Glomerular visceral epithelial cell (primary cell): Measurements from ENCODE around the gene CTPS1.

ENCODE experiments used
- DNase-seq: peaks from one replicate; pipeline ENCODE4 v3.0.0-alpha.2; 2016; ENCODE audit errors: extremely low spot score

CTPS1 gene

DNA sequence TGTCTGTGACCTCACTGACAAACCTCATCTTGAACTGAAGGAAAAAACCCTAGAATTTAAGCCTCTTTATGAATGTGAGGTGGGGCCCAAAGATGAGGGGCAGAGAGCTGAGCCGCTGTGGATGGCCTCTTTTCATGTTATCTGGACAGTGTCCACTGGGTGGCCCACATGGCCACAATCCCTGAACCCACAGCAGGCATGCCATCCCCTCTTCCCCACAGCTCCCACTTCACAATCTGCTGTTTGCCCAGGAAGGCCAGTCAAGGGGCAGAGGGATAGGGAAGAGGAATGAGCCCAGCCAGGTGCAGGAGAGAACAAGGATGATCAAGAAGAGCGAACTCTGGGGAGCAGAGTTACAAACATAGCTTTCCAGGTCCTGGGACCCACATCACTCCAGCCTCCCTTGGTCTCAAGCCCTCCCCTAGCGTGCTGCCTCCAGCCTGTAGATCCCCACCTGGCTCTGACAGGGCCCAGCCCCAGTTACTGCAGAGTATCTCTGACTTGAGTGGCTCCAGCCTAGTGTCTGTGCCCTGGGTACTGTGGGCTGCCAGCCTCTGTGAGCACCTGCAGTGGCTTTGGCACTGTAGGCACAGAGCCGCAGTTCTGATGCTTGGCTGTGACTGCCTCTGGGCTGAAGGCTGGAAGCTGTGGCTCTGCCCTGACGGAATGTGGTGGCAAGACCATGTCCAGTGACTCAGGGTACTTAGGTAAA lies 43.9 kb downstream of the CTPS1 start:
- peak; percentile 38 for DNase-seq

DNA sequence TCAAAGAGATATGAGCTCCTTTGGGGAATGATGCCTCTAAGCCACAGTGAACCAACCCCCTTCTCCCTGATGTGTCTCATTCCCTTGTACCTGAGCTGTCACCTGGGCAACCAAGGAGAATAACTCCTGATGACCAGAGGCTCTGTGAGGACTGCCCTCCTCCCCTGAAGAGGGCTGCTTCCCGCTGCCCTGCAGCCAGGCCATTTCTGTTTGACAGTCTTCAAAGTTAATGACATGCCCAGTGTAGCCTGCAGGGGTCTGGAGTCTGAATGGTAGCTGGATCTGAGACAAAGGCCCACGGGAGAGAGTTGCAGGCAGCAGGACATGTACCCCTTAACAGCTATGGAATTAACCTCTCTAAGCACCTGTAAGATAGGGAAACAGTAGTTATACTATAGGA lies 45.5 kb downstream of the CTPS1 start:
- no peak for DNase-seq

DNA sequence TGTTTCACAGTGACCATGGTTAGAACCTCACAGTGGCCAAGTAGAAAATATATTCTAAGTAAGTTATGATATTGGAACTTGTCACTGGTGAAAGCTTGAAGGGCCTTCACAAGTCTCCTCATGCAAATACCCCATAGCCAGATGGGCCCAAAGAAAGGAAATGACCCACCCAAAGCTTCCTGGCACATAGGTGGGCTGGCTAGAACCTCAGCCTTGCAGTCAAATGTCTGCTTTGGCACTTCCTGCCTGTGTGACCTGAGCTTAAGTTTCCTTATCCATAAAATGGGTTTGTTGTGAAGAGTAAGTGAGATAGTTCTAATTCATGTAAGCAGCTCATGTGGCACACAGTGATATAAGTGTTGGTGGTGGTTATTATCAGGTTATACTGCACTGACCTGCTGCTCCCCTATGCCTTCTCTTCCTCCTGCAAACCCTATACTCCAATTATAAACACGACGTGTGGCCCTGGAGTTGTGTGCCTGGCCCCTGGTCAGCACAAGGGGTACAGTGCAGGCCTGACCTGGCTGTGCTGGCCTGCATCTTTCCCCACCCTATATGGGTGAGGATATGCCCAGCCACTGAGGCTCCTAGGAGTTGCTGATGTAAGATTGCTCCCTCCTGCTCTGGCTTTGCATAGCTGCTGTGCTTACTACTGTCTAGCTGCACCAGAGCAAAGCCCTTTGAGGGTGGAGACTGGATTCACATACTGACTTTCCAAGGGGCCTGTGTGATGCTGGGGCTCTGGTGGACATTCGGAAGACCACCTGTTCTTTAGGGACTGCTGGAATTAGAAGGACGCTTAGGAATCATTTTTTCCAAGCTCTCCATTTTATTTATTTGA lies 46.7 kb downstream of the CTPS1 start:
- no peak for DNase-seq

DNA sequence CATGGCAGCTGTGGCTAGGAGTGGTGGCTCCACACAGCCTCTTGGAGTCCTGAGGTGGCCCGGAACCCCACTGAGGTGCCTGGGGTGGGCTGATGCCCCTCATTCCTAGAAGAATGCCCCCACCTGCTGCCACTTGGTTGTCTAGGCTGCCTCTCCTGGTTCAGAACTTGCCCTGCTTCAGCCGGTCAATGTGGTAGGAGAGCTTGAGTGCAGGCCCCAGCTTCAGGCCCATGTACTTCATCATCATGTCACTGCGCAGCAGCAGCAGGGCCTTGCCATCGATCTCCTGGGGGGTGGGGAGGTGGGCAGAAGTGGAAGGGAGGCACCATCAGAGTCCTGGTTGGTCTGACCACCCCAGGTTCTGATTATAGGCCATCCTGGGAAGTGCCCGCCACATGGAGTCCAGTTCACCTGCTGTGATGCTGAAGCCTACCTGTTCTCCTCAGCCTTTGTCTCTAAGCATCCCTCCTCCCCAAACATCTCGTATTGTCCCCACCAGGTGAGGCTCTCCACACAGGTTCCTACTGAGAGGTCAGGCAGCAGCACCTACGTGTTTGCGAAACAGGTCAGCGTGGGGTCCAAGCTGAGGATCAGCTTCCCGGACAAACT lies 48.6 kb downstream of the CTPS1 start:
- no peak for DNase-seq

DNA sequence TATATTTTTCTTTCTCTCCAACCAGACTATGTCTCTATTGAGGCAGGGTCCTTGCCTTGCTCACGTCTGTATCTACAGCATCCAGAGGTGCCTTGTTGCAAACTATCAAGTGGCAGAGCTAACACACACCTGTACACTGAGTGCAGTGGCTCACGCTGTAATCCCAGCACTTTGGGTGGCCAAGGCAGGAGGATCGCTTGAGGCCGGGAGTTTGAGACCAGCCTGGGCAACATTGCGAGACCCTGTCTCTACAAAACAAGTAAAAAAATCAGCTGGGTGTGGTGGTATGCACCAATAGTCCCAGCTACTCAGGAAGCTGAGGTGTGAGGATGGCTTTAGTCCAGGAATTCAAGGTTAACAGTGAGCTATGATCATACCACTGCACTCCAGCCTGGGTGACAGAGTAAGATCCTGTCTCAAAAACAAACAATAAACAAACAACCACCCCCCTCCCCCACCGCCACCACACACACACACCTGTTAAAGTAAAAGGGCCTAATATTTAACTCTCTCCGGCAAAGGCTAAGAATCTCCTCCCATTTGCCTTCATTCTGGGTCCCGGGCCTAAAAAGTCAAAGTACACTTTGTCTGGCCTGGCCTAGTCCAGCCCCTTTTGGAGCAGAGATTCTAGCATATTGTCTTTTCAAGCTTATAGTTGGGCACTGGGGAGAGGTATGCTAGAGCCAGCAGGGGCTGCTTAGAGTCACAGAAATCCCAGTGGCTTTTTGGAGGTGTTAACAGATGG lies 51.5 kb downstream of the CTPS1 start:
- DNase-seq, result no peak

DNA sequence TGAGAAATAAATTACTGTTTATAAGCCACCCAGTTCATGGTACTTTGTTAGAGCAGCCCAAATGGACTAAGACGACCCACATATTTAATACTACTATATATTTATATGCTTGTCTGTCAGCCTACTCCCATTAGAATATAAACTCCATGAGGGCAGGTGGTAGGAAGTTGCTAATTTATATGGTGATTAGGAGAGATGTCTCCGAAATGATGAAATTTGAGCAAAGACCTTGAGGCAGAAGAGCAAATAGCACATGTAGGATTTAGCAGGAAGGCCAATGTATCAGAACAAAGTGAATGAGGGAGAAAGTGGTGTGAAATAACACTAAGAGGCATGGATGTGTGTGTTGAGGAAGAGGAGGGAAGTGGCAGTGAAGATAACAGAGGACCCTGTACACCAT lies 52.7 kb downstream of the CTPS1 start:
- no peak for DNase-seq

DNA sequence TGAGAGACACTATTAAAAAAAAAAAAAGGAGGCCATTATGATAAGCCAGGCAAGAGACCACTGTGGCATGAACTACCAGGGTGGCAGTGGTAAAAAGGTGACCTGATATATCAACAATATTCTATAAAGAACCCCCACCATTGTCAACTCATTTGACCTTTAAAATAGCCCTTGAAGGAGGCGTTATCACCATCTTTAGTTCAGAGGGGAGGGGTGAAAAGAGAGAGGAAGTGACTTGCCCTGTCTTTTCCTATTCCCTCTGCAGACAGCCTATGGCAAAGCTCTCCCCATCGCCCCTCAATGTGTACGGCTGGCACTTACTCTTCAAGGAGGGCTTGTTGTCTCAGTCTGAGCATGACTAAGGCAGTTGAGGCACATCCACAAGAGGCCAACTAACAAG lies 53.8 kb downstream of the CTPS1 start:
- no peak for DNase-seq

DNA sequence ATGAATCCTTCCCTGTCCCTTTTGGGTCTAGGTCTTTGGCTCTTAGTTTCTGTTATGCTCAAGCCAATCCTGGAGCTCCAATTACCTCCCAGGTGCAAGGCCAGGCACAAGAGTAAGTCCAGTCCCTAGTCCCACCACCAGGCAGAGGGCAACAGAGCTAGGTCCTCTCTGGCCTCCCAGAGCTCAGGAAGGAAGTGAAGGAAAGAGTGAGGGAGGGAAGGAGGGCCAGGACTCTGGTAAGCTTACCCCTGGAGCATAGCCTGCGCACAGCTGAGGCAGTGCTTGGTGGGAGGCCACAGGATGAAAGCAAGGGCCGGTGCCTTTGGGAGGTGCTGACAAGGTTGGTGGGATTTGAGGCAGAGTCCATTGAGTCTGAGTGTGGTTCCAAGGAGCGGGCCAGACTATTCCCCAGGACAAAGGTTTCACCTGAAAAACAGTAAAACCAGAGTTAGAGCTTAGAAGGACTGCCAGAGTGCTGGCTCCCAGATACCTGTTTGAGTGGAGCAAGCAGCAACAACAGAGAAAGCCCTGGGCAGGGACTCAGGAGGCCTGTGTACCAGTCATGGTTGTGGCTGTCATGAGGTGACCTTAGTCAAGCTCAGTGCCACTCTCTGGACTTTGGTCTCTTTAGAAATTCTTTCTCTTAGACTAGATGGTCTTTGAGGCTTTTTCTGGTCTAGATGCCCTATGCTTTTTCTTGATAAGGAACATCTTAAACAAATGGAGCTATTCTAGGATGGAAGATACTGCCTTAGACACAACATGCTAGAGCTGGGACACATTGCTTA lies 57.8 kb downstream of the CTPS1 start:
- DNase-seq, result no peak

DNA sequence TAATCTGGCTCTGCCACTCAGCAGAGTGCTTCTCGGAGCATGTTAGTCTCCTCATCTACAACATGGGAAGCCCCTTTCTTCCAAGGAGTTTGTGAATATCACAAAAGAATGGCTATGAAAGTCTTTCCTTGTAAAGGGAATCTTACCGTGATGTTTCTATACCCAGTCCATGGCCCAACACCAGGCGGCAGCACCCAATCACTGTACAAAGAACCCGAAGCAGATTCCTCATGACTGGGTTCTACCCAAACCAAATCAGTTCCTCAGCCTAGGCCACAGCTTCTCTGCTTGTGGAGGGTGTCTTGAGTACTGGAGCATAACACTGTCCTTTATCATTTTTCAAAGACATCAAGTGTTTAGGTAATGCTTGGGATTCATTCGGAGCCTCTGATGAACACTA lies 58.6 kb downstream of the CTPS1 start:
- DNase-seq, result no peak

DNA sequence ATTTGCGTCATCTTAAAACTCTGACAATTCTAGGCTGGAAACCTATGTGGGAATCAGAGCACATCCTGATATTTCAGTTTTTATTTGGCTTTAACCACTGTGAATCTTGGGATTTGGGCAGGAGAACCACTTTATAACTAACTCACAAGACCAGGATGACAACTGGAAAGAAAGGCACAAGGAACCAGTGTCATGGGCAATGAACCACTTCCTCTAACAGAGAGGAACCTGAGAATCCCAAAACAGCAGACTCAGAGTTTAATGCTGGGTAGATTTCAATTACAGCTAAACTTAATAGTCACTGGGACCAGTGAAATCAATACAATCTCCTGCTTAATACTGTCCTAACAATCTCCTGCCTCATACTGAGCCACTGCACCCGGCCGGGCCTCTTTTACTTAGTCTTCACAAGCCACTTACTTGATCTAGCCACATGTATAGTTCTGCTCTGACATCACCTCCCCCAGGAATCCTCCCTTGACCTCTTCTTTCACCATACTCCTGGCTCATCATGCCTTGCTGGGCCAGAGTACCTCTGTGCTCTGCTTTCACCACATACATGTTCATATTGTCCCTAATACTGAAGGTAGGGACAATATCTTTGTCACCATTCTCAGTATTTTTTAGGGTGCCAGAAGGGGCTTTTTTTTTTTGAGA lies 62.2 kb downstream of the CTPS1 start:
- DNase-seq, result no peak

DNA sequence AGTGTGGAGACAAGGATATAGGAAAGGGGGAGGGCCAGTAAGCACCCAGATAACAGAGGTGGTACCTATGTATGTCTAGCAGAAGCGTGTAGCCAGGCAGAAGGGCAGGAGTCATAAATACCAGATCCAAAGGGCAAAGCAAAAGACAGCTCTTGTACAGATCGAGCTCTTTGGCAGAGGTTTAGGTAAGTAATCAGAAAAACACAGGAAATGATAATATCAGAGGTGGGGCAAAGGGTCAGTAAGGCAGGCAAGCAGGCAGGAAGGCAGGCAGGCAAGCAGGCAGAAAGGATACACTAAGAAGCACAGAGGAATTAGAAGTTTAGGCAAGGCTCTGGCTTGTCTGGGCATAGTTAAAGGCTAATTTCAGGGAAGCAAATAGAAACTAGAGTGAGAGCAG lies 64.7 kb downstream of the CTPS1 start:
- DNase-seq, result no peak

DNA sequence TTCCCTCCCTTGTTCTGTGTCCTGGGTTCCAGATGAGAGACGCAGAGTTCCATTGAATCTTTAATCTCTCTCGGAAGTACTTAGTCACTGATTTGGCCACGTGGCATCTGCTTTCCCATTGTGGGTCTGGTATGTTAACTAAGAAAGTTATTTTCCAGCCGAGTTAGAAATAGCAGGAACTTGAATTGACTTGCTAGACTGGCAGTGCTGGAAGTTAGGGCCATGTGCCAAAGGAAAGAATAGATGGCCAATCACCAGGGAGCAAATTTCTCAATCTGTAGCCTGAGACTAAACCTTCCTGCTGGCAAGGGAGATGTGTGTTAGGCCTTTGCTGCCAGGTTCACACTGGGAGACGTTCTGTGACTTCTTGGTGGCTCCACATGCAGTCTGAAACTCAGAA lies 66.2 kb downstream of the CTPS1 start:
- no peak for DNase-seq

DNA sequence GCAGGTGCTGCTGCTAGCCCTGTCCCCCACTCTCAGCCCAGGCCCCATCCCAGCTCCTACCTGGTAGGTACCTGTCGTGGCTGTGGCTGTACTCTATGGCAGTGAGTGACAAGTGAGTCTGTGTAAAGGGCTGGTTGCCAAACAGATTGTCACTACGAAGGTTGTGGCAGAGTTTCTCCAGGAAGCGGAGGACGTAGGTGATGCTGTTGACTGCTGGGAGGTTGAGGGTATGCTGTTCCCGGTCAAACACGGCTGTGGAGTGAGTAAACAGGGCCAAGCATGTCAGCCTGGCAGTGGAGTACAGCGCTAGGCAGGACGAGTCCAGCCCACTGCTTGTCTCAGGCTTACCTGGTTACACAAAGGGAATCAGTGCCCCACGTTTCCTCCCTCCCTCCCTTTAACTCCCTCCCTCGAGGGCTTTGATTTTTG lies 66.9 kb downstream of the CTPS1 start:
- no peak for DNase-seq

DNA sequence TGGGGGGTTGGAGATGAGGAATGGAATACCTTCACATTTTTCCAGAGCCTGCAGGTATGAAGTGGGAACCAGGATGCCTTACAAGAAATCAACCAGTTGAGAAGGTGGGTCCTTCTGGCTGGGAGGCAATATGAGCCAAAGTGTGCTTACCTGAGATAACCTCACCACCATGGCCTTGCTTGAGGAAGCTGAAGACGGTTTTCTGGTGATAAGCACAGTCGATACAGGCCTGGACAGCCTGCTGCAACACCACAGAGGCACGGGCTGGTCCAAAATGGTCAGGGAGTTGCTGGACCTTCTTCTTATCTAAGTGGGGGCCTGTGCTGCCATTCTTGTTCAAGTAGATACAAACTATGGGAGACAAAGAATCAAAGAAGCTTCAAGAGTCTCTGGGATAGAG lies 69.0 kb downstream of the CTPS1 start:
- no peak for DNase-seq

DNA sequence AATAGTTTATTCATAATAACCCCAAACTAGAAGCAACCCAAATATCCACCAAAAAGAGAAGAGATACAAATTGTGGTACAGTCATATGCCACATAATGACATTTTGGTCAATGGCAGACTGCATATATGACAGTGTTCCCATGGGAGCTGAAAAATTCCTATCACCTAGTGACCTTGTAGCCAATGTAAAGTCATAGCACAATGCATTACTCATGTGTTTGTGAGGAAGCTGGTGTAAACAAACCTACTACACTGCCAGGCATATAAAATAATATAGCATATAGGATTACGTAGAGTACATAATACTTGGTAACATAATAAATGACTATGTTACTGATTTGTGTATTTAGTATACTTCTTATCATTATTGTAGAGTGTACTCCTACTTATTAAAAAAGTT lies 71.5 kb downstream of the CTPS1 start:
- DNase-seq, result no peak

DNA sequence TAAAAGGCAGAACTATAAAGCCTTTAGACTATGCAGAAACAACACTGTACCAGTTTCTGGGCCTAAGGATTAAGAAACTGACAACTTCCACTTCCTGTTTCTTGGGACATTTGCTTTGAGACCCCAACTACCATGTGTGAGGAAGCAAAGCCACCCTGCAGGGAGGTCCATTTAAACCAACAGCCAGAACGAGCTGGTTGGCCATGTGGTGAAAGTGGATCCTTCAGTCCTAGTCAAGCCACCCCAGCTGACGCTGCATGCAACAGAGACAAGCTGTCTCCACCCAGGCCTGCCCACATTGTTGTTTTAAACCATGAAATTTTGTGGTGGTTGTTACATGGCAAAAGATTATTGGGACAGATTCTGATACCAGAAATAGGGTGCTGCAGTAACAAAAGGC lies 73.8 kb downstream of the CTPS1 start:
- DNase-seq, result no peak

DNA sequence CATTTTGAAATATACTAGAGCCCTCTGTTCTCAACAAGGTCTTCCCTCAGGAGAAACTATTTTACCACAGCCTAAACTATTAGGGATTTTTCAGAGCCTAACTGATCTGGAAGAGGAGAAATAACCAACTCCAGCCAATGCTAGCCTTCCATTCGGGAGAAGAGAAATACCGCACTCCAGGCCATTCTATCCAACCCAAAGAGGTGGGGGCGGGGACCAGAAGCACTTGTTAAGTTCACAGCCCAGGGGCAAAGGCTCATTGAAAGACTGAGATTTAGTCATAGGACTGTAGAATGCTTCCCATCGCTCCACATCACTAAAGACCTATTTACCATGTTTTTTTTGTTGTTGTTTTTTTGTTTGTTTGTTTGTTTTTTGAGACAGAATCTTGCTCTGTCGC lies 77.4 kb downstream of the CTPS1 start:
- DNase-seq, result no peak
